Gastrocnemius medialis (tissue), 4 donors: ENCODE data around the gene GCNA. TPM values are rescaled to one million over a fixed set of nuclear protein-coding genes. Genes with fewer than 3 reads are reported as not detected.

Source experiments
- ATAC-seq, 2 donors: fragments of 150-250 bp; one replicate each; pipeline ENCODE4 v1.9.1; 2016
- DNase-seq, 2 donors: peaks; one replicate each; pipeline ENCODE4 v3.0.0-alpha.2; 2019
- H3K27ac ChIP-seq, 4 donors: fragments of 200-600 bp; sonication (generic); 1 replicate in 1 of 4; 2 replicates in 3 of 4; pipeline ENCODE4 v1.5.1; 2016 to 2018; ENCODE audit warnings: mild to moderate bottlenecking in 2 of 4, moderate library complexity in 1 of 4
- H3K27me3 ChIP-seq, 3 donors: fragments of 200-600 bp; sonication (generic) in 2 of 3; 1 replicate in 1 of 3; 2 replicates in 2 of 3; pipeline versions ENCODE4 v1.5.1 to v1.6.0; 2016 to 2019; ENCODE audit warnings: mild to moderate bottlenecking in 1 of 3, moderate library complexity in 1 of 3
- H3K36me3 ChIP-seq, 2 donors: fragments of 200-600 bp; sonication (generic) in 1 of 2; one replicate each; pipeline ENCODE4 v1.5.1; 2017 to 2018
- H3K4me1 ChIP-seq, 2 donors: fragments of 200-600 bp; sonication (generic) in 1 of 2; one replicate each; pipeline ENCODE4 v1.5.1; 2016 to 2017; ENCODE audit warnings: mild to moderate bottlenecking in 2 of 2
- H3K4me3 ChIP-seq, 4 donors: fragments of 200-600 bp; sonication (generic) in 3 of 4; 1 replicate in 1 of 4; 2 replicates in 3 of 4; pipeline ENCODE4 v1.5.1; 2016 to 2019; ENCODE audit warnings: mild to moderate bottlenecking in 2 of 4
- H3K9me3 ChIP-seq, 3 donors: fragments of 200-600 bp; sonication (generic) in 2 of 3; 1 replicate in 1 of 3; 2 replicates in 2 of 3; pipeline ENCODE4 v1.5.1; 2016 to 2019
- CTCF ChIP-seq, 5 experiments: fragments of 450-650 bp in 3 of 5; fragments of 200-600 bp in 2 of 5; sonication (generic) in 2 of 5; IDR thresholded peaks in 4 of 5; conservative IDR thresholded peaks in 1 of 5; 1 replicate in 4 of 5; 2 replicates in 1 of 5; pipeline ENCODE4 v1.5.1; 2016 to 2019; ENCODE audit warnings: antibody characterized with exemption in 5 of 5, mild to moderate bottlenecking in 3 of 5, moderate library complexity in 3 of 5
- POLR2A ChIP-seq, 2 donors: fragments of 450-650 bp; IDR thresholded peaks; one replicate each; pipeline ENCODE4 v1.6.1; 2017; ENCODE audit warnings: antibody characterized with exemption in 2 of 2, mild to moderate bottlenecking in 2 of 2, moderate library complexity in 2 of 2
- in situ Hi-C, 4 donors: fragments of 200-750 bp; cut with MboI; loops; one replicate each; pipeline versions ENCODE4 v1.15.0 to v1.8.0; 2017; ENCODE audit warnings: low sequenced_read_pairs in 4 of 4
- intact Hi-C: fragments of 100-400 bp; cut with DNase I; formaldehyde crosslinking; loops from one replicate; pipeline ENCODE4 v1.15.1; 2023; ENCODE audit warnings: low total_unique reads
- total RNA-seq, 4 donors: library from RNA; depleted of rRNA; stranded (reverse); fragments of >200 nt; gene quantifications; one replicate each; pipeline versions ENCODE4 v1.1.0 to v1.2.3, GENCODE V29; 2016

Gene GCNA
- total RNA-seq, 4 donors from 2014 or later = 0.95 to 5.4 (median 1.4) TPM

GRCh38 chrX:71626576-71626975 is 48.3 kb downstream of the GCNA start:
- no peak overlapping the region for H3K27ac ChIP-seq
- in situ Hi-C loops = no loop called here

GRCh38 chrX:71627588-71628404 is 49.6 kb downstream of the GCNA start:
- Histone ChIP-seq H3K9me3 (no peaks in the 10 kb centered on the region), H3K27ac (no peak overlapping the region), H3K27me3 (peaks cover 0 to 3% (median 0%) of the 10 kb centered on the region in 3 donors), H3K36me3 (no peaks in the 10 kb centered on the region), H3K4me1 (peaks cover 4 to 7% of the 10 kb centered on the region in 2 donors), H3K4me3 (no peak overlapping the region)
- no peak for TF ChIP-seq CTCF (IDR thresholded peaks at IDR 0.05 in 4 of 5, conservative IDR thresholded peaks at IDR 0.05 in 1 of 5)
- no peak for TF ChIP-seq POLR2A (IDR thresholded peaks at IDR 0.05)
- no peak for ATAC-seq
- intact Hi-C loops = no loop called here
- in situ Hi-C loops = no loop called here
- no peak for DNase-seq

More at GRCh38 chrX:71626576-71626975, 48.3 kb downstream of the GCNA start:
- no peak for TF ChIP-seq POLR2A (IDR thresholded peaks at IDR 0.05)
- TF ChIP-seq CTCF (IDR thresholded peaks at IDR 0.05 in 4 of 5, conservative IDR thresholded peaks at IDR 0.05 in 1 of 5) = no peak
- H3K4me1 ChIP-seq = peaks cover 9 to 15% of the 10 kb centered on the region in 2 donors
- no peak overlapping the region for H3K4me3 ChIP-seq
- H3K36me3 ChIP-seq = no peaks in the 10 kb centered on the region
- H3K27me3 ChIP-seq = peaks cover 0 to 3% (median 0%) of the 10 kb centered on the region in 3 donors
- intact Hi-C loops = no loop called here
- no peak for ATAC-seq
- no peaks in the 10 kb centered on the region for H3K9me3 ChIP-seq
- DNase-seq = no peak

GRCh38 chrX:71629467-71629866 is 51.2 kb downstream of the GCNA start:
- in situ Hi-C loops = no loop called here
- DNase-seq (no peak), ATAC-seq (no peak)

GRCh38 chrX:71632923-71633657 is 54.9 kb downstream of the GCNA start:
- Histone ChIP-seq H3K27ac (peak overlapping the region; percentile 11 to 84 (median 60)), H3K9me3 (no peaks in the 10 kb centered on the region), H3K27me3 (peaks cover 0 to 3% (median 0%) of the 10 kb centered on the region in 3 donors), H3K4me3 (no peak overlapping the region), H3K4me1 (peaks cover 5 to 12% of the 10 kb centered on the region in 2 donors), H3K36me3 (no peaks in the 10 kb centered on the region)
- no peak for DNase-seq
- in situ Hi-C loops = no loop called here
- ATAC-seq = no peak
- intact Hi-C loops = no loop called here
- TF ChIP-seq POLR2A (IDR thresholded peaks at IDR 0.05) (no peak), CTCF (IDR thresholded peaks at IDR 0.05 in 4 of 5, conservative IDR thresholded peaks at IDR 0.05 in 1 of 5) (no peak)

More at GRCh38 chrX:71629467-71629866, 51.2 kb downstream of the GCNA start:
- Histone ChIP-seq H3K36me3 (no peaks in the 10 kb centered on the region), H3K4me3 (no peak overlapping the region), H3K4me1 (no peaks in the 10 kb centered on the region), H3K9me3 (no peaks in the 10 kb centered on the region), H3K27ac (no peak overlapping the region), H3K27me3 (peaks cover 0 to 3% (median 0%) of the 10 kb centered on the region in 3 donors)
- intact Hi-C loops = no loop called here
- TF ChIP-seq POLR2A (IDR thresholded peaks at IDR 0.05) = no peak
- TF ChIP-seq CTCF (IDR thresholded peaks at IDR 0.05 in 4 of 5, conservative IDR thresholded peaks at IDR 0.05 in 1 of 5) = no peak
